NCI-H748 (cell line): Measurements from ENCODE around the gene TRABD.
"Not testable (repeated sequence)": the region's sequence is repeated elsewhere in the genome, so short reads cannot be mapped to it uniquely, and the experiment has no call there.

Source experiments
- DNase-seq: peaks from one replicate; lab custom pipeline; 2025; ENCODE audit not compliant: unreplicated experiment; lab: John Stamatoyannopoulos, UW

TRABD gene

GRCh38 chr22:50185375-50186087 lies at the start of gene TRABD:
TSS of gene TRABD (plus strand) at chr22:50185913. CDS start at chr22:50193061, 7,148 bp downstream.
- DNase-seq, result peak; percentile 88

- DNase-seq, result peak; percentile 73
Measured at GRCh38 chr22:50136581-50137015, 49.1 kb upstream of the TRABD start.

- not testable (repeated sequence) for DNase-seq
Measured at GRCh38 chr22:50137277-50137676, 48.4 kb upstream of the TRABD start.

- peak; percentile 33 for DNase-seq
Measured at GRCh38 chr22:50138041-50138440, 47.7 kb upstream of the TRABD start.

GRCh38 chr22:50138988-50139387 lies 46.7 kb upstream of the TRABD start:
- DNase-seq, result peak; percentile 82

GRCh38 chr22:50139843-50140415 lies 45.8 kb upstream of the TRABD start:
- peak; percentile 100 for DNase-seq

GRCh38 chr22:50140615-50141014 lies 45.1 kb upstream of the TRABD start:
- DNase-seq, result peak; percentile 50

- DNase-seq, result peak; percentile 85
Measured at GRCh38 chr22:50141462-50141861, 44.3 kb upstream of the TRABD start.

GRCh38 chr22:50141891-50142363 lies 43.8 kb upstream of the TRABD start:
- DNase-seq, result peak; percentile 93

GRCh38 chr22:50143096-50143495 lies 42.6 kb upstream of the TRABD start:
- DNase-seq, result peak; percentile 38

- peak; percentile 26 for DNase-seq
Measured at GRCh38 chr22:50144005-50144614, 41.6 kb upstream of the TRABD start.

GRCh38 chr22:50145721-50146438 lies 39.8 kb upstream of the TRABD start:
- no peak for DNase-seq

- no peak for DNase-seq
Measured at GRCh38 chr22:50146439-50147238, 39.1 kb upstream of the TRABD start.

- DNase-seq, result not testable (repeated sequence)
Measured at GRCh38 chr22:50147258-50148165, 38.2 kb upstream of the TRABD start.

GRCh38 chr22:50148166-50148500 lies 37.6 kb upstream of the TRABD start:
- DNase-seq, result no peak

GRCh38 chr22:50148991-50149721 lies 36.6 kb upstream of the TRABD start:
- peak; percentile 88 for DNase-seq

GRCh38 chr22:50150161-50151129 lies 35.3 kb upstream of the TRABD start:
- DNase-seq, result no peak
